Breast epithelium (tissue), 4 donors: ENCODE data around the gene CNTNAP5. TPM values are rescaled to one million over a fixed set of nuclear protein-coding genes. Genes with fewer than 3 reads are reported as not detected.
"Not testable (repeated sequence)": the region's sequence is repeated elsewhere in the genome, so short reads cannot be mapped to it uniquely, and the experiment has no call there.

Source experiments
- DNase-seq, 2 donors: peaks; one replicate each; pipeline ENCODE4 v3.0.0-alpha.2; 2019; ENCODE audit warnings: low spot score in 2 of 2
- H3K27ac ChIP-seq, 2 donors: fragments of 200-600 bp; sonication (generic) in 1 of 2; one replicate each; pipeline ENCODE4 v1.5.1; 2016 to 2019; ENCODE audit warnings: mild to moderate bottlenecking in 1 of 2
- H3K27me3 ChIP-seq, 2 donors: fragments of 200-600 bp; sonication (generic) in 1 of 2; one replicate each; pipeline versions ENCODE4 v1.5.1 to v1.6.0; 2017 to 2019; ENCODE audit warnings: control low read depth in 1 of 2, mild to moderate bottlenecking in 1 of 2
- H3K36me3 ChIP-seq: fragments of 200-600 bp; one replicate; pipeline ENCODE4 v1.5.1; 2019
- H3K4me1 ChIP-seq, 2 donors: fragments of 200-600 bp; sonication (generic); one replicate each; pipeline ENCODE4 v1.5.1; 2016 to 2019; ENCODE audit warnings: control low read depth in 1 of 2
- H3K4me3 ChIP-seq, 3 donors: fragments of 200-600 bp; sonication (generic); 1 replicate in 2 of 3; 2 replicates in 1 of 3; pipeline ENCODE4 v1.5.1; 2016 to 2019; ENCODE audit warnings: mild to moderate bottlenecking in 3 of 3, moderate library complexity in 2 of 3
- H3K9me3 ChIP-seq, 2 donors: fragments of 200-600 bp; sonication (generic) in 1 of 2; one replicate each; pipeline ENCODE4 v1.5.1; 2016 to 2019; ENCODE audit warnings: control low read depth in 1 of 2
- CTCF ChIP-seq, 3 donors: fragments of 450-650 bp; IDR thresholded peaks; one replicate each; pipeline ENCODE4 v1.5.1; 2016 to 2017; ENCODE audit warnings: antibody characterized with exemption in 3 of 3, mild to moderate bottlenecking in 3 of 3, moderate library complexity in 3 of 3
- POLR2A ChIP-seq: fragments of 450-650 bp; IDR thresholded peaks from one replicate; pipeline ENCODE4 v1.6.1; 2016; ENCODE audit warnings: antibody characterized with exemption, mild to moderate bottlenecking, moderate library complexity
- POLR2AphosphoS5 ChIP-seq, 3 donors: sonication (generic); formaldehyde crosslinking; IDR thresholded peaks; one replicate each; pipeline ENCODE4 v1.6.1; 2017; ENCODE audit warnings: antibody characterized with exemption in 3 of 3
- intact Hi-C: fragments of 100-400 bp; cut with DNase I; formaldehyde crosslinking; loops from one replicate; pipeline ENCODE4 v1.15.1; 2023; ENCODE audit warnings: low total_unique reads
- total RNA-seq, 3 donors: library from RNA; depleted of rRNA; stranded (reverse); fragments of >200 nt; gene quantifications; one replicate each; pipeline ENCODE4 v1.1.0, GENCODE V29; 2016

CNTNAP5 gene
- total RNA-seq, 3 donors from 2014 or later: 0.66 TPM; not detected in 2

- Histone ChIP-seq H3K4me1 (no peaks in the 10 kb centered on the region), H3K9me3 (no peaks in the 10 kb centered on the region), H3K4me3 (no peak overlapping the region), H3K27me3 (no peaks in the 10 kb centered on the region), H3K36me3 (no peaks in the 10 kb centered on the region), H3K27ac (no peak overlapping the region)
- intact Hi-C loops: no loop called here
- no peak for DNase-seq
- TF ChIP-seq POLR2A: no peak
- TF ChIP-seq CTCF (IDR thresholded peaks at IDR 0.05): no peak
- no peak for TF ChIP-seq POLR2AphosphoS5 (IDR thresholded peaks at IDR 0.05)
Observed at GRCh38 chr2:124353656-124354055, 328.6 kb downstream of the CNTNAP5 start.

DNA sequence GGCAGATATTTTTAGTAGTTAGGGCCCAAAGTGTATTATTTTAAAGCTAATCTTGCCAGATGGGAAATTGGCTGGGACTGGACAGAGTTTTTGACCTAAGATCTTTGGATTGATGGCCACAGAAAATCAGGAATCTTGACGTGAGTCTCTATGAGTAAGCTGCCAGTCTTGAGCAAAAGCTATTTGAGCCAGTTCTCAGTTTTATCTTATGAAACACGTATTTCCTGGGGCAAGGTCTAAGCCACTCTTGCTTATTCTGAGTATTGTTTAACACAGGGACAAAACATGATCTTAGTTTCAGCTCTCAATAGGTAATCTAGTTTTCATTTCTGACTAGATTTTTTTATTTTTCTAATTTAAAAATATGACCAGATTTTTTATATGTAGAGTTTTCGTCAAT is 329.4 kb downstream of the CNTNAP5 start:
- TF ChIP-seq POLR2AphosphoS5 (IDR thresholded peaks at IDR 0.05) (no peak), CTCF (IDR thresholded peaks at IDR 0.05) (no peak), POLR2A (no peak)

GRCh38 chr2:124361966-124362365 is 336.9 kb downstream of the CNTNAP5 start:
- H3K27me3 ChIP-seq, H3K9me3 ChIP-seq, H3K36me3 ChIP-seq, H3K4me3 ChIP-seq, H3K27ac ChIP-seq, DNase-seq, H3K4me1 ChIP-seq, intact Hi-C loops: not testable (repeated sequence)

More for the DNA sequence above, 329.4 kb downstream of the CNTNAP5 start:
- intact Hi-C loops: no loop called here
- Histone ChIP-seq H3K9me3 (no peaks in the 10 kb centered on the region), H3K4me3 (no peak overlapping the region), H3K27ac (no peak overlapping the region), H3K36me3 (no peaks in the 10 kb centered on the region), H3K27me3 (no peaks in the 10 kb centered on the region), H3K4me1 (no peaks in the 10 kb centered on the region)
- no peak for DNase-seq

DNA sequence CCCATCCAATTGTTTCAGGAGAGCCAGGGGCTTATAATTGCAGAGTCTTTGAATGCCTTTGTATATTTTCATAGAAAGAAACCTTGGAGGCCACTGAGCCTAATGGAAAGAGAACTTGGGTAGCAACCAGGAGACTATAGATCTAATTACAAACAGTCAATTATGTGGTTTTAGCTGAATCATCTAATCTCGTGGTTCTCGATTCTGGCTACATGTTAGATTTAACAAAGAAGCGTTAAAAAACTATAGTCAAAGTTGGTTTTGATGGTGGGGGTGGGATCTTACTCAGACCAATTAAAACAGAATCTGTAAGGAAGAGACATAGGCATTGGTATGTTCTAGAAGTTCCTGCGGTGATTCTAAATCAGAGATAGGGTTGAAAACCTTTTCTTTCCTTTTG is 344.1 kb downstream of the CNTNAP5 start:
- Histone ChIP-seq H3K27me3 (no peaks in the 10 kb centered on the region), H3K27ac (no peak overlapping the region), H3K36me3 (no peaks in the 10 kb centered on the region), H3K9me3 (no peaks in the 10 kb centered on the region), H3K4me3 (no peak overlapping the region), H3K4me1 (no peaks in the 10 kb centered on the region)
- intact Hi-C loops: no loop called here
- TF ChIP-seq POLR2A (no peak), POLR2AphosphoS5 (IDR thresholded peaks at IDR 0.05) (no peak), CTCF (IDR thresholded peaks at IDR 0.05) (no peak)
- DNase-seq: no peak

DNA sequence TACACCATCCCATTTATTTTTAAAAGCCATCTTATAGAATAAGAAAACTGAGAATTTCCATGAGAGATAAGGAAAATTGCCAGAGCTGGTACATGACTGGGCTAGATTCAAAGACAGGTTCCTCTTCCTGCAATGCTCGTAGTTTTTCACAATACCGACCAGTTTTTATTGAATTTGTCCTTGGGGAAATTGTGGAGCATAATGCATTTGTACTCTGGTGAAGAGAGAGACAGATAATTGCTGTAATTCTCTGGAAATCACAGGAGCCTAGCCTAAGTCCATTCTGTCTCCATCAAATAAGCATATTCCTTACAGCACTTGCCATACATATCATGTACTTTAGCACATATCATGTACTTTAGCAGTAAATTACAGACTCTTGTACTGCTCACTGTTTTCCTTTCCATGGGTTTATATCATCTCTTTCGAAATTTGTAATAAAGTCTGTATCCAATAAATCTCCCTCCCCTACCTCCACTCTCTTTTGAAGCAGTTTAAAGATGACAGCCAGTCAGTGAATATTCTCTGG is 355.2 kb downstream of the CNTNAP5 start:
- H3K4me3 ChIP-seq: no peak overlapping the region
- intact Hi-C loops: no loop called here
- no peak for DNase-seq
- no peak overlapping the region for H3K27ac ChIP-seq
- H3K27me3 ChIP-seq: no peaks in the 10 kb centered on the region
- TF ChIP-seq CTCF (IDR thresholded peaks at IDR 0.05) (no peak), POLR2AphosphoS5 (IDR thresholded peaks at IDR 0.05) (no peak), POLR2A (no peak)
- H3K36me3 ChIP-seq: no peaks in the 10 kb centered on the region
- no peaks in the 10 kb centered on the region for H3K4me1 ChIP-seq
- peaks cover 0 to 5% of the 10 kb centered on the region in 2 donors for H3K9me3 ChIP-seq
